GM12878 (cell line): ENCODE measurements around the gene TMEM109. TPM values are rescaled to one million over a fixed set of nuclear protein-coding genes. Genes with fewer than 3 reads are reported as not detected.

Source experiments
- ATAC-seq: fragments of 200-7000 bp; cut with Tn5 transposase; 3 replicates; pipeline ENCODE4 v1.9.1; 2020; ENCODE audit warnings: mild to moderate bottlenecking, moderate library complexity
- BruUV-seq: library from RNA; stranded (reverse); fragments of 400-500 nt; replicated peaks from 2 replicates; lab custom pipeline; 2021; lab: Mats Ljungman, UMichigan
- CTCF ChIA-PET: fragments of 300-600 bp; sonication (Branson Sonifier 250); formaldehyde crosslinking; extraction: SDS; loops from one replicate; lab custom pipeline; 2021; ENCODE audit warnings: inconsistent platforms; lab: Yijun Ruan, JAX
- POLR2A ChIA-PET: fragments of 350-600 bp; formaldehyde crosslinking; extraction: SDS; loops from one replicate; lab custom pipeline; 2021; ENCODE audit warnings: inconsistent platforms; lab: Charles Lee
- RAD21 ChIA-PET: fragments of 300-600 bp; sonication (Branson Sonifier 250); formaldehyde crosslinking; loops from one replicate; lab custom pipeline; 2023; ENCODE audit warnings: antibody characterized with exemption; ENCODE audit not compliant: unreplicated experiment; lab: Charles Lee
- SMC1A ChIA-PET: fragments of 300-600 bp; sonication (Branson Sonifier 250); formaldehyde crosslinking; loops from one replicate; lab custom pipeline; 2023; ENCODE audit not compliant: unreplicated experiment, uncharacterized antibody; lab: Charles Lee
- DNase-seq: peaks from one replicate; pipeline ENCODE4 v3.0.0-alpha.2; 2011; ENCODE audit warnings: low read depth, low spot score
- FAIRE-seq: peaks from 3 replicates; lab custom pipeline; 2011; peaks lifted over from hg19 to GRCh38; lab: Jason Lieb, UNC
- H2AFZ ChIP-seq: 2 replicates; pipeline ENCODE4 v1.6.0; 2011; ENCODE audit warnings: low read depth, low read length, control low read depth; ENCODE audit not compliant: control insufficient read depth
- H3K27ac ChIP-seq: 2 replicates; pipeline ENCODE4 v1.5.1; 2011; ENCODE audit warnings: control low read depth; ENCODE audit not compliant: control insufficient read depth, insufficient read depth
- H3K27me3 ChIP-seq, 2 experiments: replicated peaks in 1 of 2; 2 replicates each; pipeline versions ENCODE4 v1.6.0 to v1.6.1; 2011; ENCODE audit warnings: low read length in 1 of 2; ENCODE audit not compliant: control insufficient read depth in 2 of 2, insufficient read depth in 2 of 2
- H3K36me3 ChIP-seq, 2 experiments: 2 replicates each; pipeline ENCODE4 v1.5.1; 2011; ENCODE audit warnings: low read length in 1 of 2; ENCODE audit not compliant: control insufficient read depth in 2 of 2, insufficient read depth in 2 of 2
- H3K4me1 ChIP-seq: 2 replicates; pipeline ENCODE4 v1.6.1; 2011; ENCODE audit warnings: mild to moderate bottlenecking, low read length, moderate library complexity, mixed read lengths; ENCODE audit not compliant: control insufficient read depth, insufficient read depth
- H3K4me2 ChIP-seq: 2 replicates; pipeline ENCODE4 v1.6.0; 2011; ENCODE audit warnings: control low read depth; ENCODE audit not compliant: control insufficient read depth, insufficient read depth
- H3K4me3 ChIP-seq: fragments of 200-600 bp; sonication (generic); 2 replicates; pipeline ENCODE4 v1.5.1; 2016
- H3K79me2 ChIP-seq: 2 replicates; pipeline ENCODE4 v1.6.0; 2011; ENCODE audit warnings: low read length; ENCODE audit not compliant: control insufficient read depth, insufficient read depth
- H3K9ac ChIP-seq: 2 replicates; pipeline ENCODE4 v1.8.0; 2011; ENCODE audit warnings: low read length, control low read depth, mixed read lengths; ENCODE audit not compliant: control insufficient read depth, insufficient read depth
- H3K9me3 ChIP-seq: replicated peaks from 3 replicates; pipeline ENCODE4 v1.5.1; 2011; ENCODE audit warnings: mild to moderate bottlenecking, low read length; ENCODE audit not compliant: control insufficient read depth, insufficient read depth
- H4K20me1 ChIP-seq: 2 replicates; pipeline ENCODE4 v1.6.0; 2011; ENCODE audit not compliant: control insufficient read depth, insufficient read depth
- CREB1 ChIP-seq: IDR thresholded peaks from 2 replicates; pipeline ENCODE4 v1.6.1; 2012; ENCODE audit warnings: low read depth, mild to moderate bottlenecking, inconsistent platforms
- GATAD2B ChIP-seq: fragments of 450-650 bp; conservative IDR thresholded peaks from 2 replicates; pipeline ENCODE4 v1.6.1; 2017; ENCODE audit warnings: low read depth, mild to moderate bottlenecking, moderate library complexity
- IRF4 ChIP-seq: IDR thresholded peaks from 2 replicates; pipeline ENCODE4 v1.6.1; 2011; ENCODE audit warnings: low read depth, low read length
- NBN ChIP-seq: fragments of 450-650 bp; IDR thresholded peaks from 2 replicates; pipeline ENCODE4 v1.6.1; 2016
- PAX8 ChIP-seq: fragments of 450-650 bp; IDR thresholded peaks from 2 replicates; pipeline ENCODE4 v1.6.1; 2017; ENCODE audit warnings: mild to moderate bottlenecking, moderate library complexity
- RAD51 ChIP-seq: fragments of 450-650 bp; IDR thresholded peaks from 2 replicates; pipeline ENCODE4 v1.6.1; 2016; ENCODE audit warnings: moderate library complexity, mild to moderate bottlenecking, inconsistent platforms
- SIX5 ChIP-seq: IDR thresholded peaks from 2 replicates; pipeline ENCODE4 v1.6.1; 2011; ENCODE audit warnings: mild to moderate bottlenecking, low read depth, low read length, moderate library complexity; ENCODE audit not compliant: severe bottlenecking
- SMARCA5 ChIP-seq: fragments of 450-650 bp; IDR thresholded peaks from 2 replicates; pipeline ENCODE4 v1.6.1; 2017; ENCODE audit warnings: mild to moderate bottlenecking
- SPI1 ChIP-seq: IDR thresholded peaks from 2 replicates; pipeline ENCODE4 v1.6.1; 2011; ENCODE audit warnings: low read depth, mild to moderate bottlenecking, low read length, moderate library complexity, borderline replicate concordance; ENCODE audit not compliant: insufficient read depth
- SUZ12 ChIP-seq: fragments of 200-600 bp; sonication (generic); IDR thresholded peaks from one replicate; pipeline ENCODE4 v1.6.1; 2018; ENCODE audit warnings: antibody characterized with exemption, mild to moderate bottlenecking; ENCODE audit not compliant: unreplicated experiment
- TAF1 ChIP-seq: IDR thresholded peaks from 2 replicates; pipeline ENCODE4 v1.6.1; 2011; ENCODE audit warnings: mild to moderate bottlenecking, low read depth, low read length, borderline replicate concordance
- YY1 ChIP-seq: IDR thresholded peaks from 2 replicates; pipeline ENCODE4 v1.6.1; 2011; ENCODE audit warnings: low read depth, mild to moderate bottlenecking, low read length
- ZNF24 ChIP-seq: fragments of 450-650 bp; IDR thresholded peaks from 2 replicates; pipeline ENCODE4 v1.6.1; 2017; ENCODE audit warnings: antibody characterized with exemption, mild to moderate bottlenecking
- WGBS: methylation state at CpG from one replicate; pipeline ENCODE4 v1.1.6; 2016; ENCODE audit warnings: low lambda C conversion rate; ENCODE audit not compliant: insufficient replicate concordance, insufficient coverage; ENCODE audit errors: missing lambda C conversion rate; 5-methylcytosine and 5-hydroxymethylcytosine counted together
- in situ Hi-C: fragments of 300-500 bp; cut with MboI; formaldehyde crosslinking; loops from 9 replicates; pipeline ENCODE4 v1.14.3; 2018; ENCODE audit warnings: mixed read lengths
- intact Hi-C: fragments of 100-400 bp; cut with micrococcal nuclease; formaldehyde crosslinking; loops from one replicate; pipeline ENCODE4 v1.14.2; 2022; ENCODE audit not compliant: unreplicated experiment
- polyA plus RNA-seq, 11 experiments: library from polyadenylated mRNA; depleted of rRNA in 4 of 11; unstranded in 6 of 11; stranded (reverse) in 5 of 11; fragments of >200 nt; fragmentation: Nextera tagmentation in 4 of 11; fragmentation: Illumina TruSeq in 1 of 11; extraction: Ambion mirVana in 4 of 11; extraction: Trizol in 1 of 11; gene quantifications; 1 replicate in 1 of 11; 2 replicates in 10 of 11; pipeline versions ENCODE4 v1.2.1 to v1.2.3, GENCODE V29; 2011 to 2016; ENCODE audit warnings: inconsistent platforms in 2 of 11, missing spikeins in 2 of 11, low read depth in 1 of 11
- total RNA-seq, 4 experiments: library from RNA; depleted of rRNA in 3 of 4; stranded (reverse); fragments of >200 nt in 3 of 4; fragmentation: Illumina TruSeq in 1 of 4; extraction: Trizol in 1 of 4; gene quantifications; 2 replicates each; pipeline versions ENCODE4 v1.2.1 to v1.2.3, GENCODE V29; 2013 to 2021
- TF ChIP-seq, protein P1 (sequence below): fragments of 450-650 bp; formaldehyde crosslinking; IDR thresholded peaks from 2 replicates; pipeline ENCODE4 v1.4.0; 2022; ENCODE audit warnings: mild to moderate bottlenecking, moderate library complexity
- TF ChIP-seq, protein P2 (sequence below), 3 experiments: IDR thresholded peaks in 2 of 3; conservative IDR thresholded peaks in 1 of 3; 2 replicates each; pipeline ENCODE4 v1.5.1; 2011; ENCODE audit warnings: low read depth in 3 of 3, low read length in 3 of 3, mild to moderate bottlenecking in 3 of 3, control low read depth in 2 of 3, moderate library complexity in 2 of 3, inconsistent platforms in 1 of 3, mixed read lengths in 1 of 3; ENCODE audit not compliant: control insufficient read depth in 2 of 3, insufficient read depth in 1 of 3; ENCODE audit errors: extremely low read depth in 1 of 3

TMEM109 gene
- total and polyA plus RNA-seq, 10 of the 15 experiments (the other 5 are each of a cell fraction or from before 2014, with no cell fraction given): 21.9 to 199 (median 85.2) TPM

DNA sequence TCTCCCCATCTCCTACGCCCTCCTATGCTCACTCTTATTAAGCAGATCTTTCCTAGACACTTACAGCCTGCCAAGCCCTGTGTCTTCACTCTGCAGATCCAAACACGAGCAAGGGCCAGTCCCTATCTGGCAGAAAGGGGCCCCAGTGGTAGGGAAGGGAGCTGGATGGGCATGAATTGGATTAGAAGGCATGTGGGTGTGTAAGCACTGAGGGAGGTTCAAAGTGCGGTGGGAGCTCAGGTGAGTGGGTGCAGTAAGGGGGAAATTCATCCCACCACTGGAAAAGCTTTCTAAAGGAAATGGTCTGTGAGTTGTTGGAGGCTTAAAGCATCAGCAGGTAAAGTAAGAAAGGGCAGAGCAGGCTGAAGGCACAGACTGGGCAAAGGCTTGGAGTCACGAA is 15.8 kb downstream of the TMEM109 start:
- CTCF ChIA-PET: interaction anchor here (0.7 to 1.7 kb wide), 3 partner anchors 13 to 55 kb away, joined by 3 to 4 read pairs (median 3); no protein-coding TSS in a partner anchor
- no peak overlapping the region for H3K27ac ChIP-seq
- TF ChIP-seq SIX5 (no peak), RAD51 (no peak), SUZ12 (no peak), YY1 (no peak), IRF4 (no peak), TAF1 (no peak), CREB1 (no peak), GATAD2B (no peak), PAX8 (no peak), SPI1 (no peak), SMARCA5 (no peak), NBN (no peak), ZNF24 (no peak)
- TF ChIP-seq, protein P1, sequence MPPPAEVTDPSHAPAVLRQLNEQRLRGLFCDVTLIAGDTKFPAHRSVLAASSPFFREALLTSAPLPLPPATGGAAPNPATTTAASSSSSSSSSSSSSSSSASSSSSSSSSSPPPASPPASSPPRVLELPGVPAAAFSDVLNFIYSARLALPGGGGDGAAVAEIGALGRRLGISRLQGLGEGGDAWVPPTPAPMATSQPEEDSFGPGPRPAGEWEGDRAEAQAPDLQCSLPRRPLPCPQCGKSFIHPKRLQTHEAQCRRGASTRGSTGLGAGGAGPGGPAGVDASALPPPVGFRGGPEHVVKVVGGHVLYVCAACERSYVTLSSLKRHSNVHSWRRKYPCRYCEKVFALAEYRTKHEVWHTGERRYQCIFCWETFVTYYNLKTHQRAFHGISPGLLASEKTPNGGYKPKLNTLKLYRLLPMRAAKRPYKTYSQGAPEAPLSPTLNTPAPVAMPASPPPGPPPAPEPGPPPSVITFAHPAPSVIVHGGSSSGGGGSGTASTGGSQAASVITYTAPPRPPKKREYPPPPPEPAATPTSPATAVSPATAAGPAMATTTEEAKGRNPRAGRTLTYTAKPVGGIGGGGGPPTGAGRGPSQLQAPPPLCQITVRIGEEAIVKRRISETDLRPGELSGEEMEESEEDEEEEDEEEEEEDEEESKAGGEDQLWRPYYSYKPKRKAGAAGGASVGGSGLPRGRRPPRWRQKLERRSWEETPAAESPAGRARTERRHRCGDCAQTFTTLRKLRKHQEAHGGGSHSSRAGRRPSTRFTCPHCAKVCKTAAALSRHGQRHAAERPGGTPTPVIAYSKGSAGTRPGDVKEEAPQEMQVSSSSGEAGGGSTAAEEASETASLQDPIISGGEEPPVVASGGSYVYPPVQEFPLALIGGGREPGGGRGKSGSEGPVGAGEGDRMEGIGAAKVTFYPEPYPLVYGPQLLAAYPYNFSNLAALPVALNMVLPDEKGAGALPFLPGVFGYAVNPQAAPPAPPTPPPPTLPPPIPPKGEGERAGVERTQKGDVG (CRISPR knock-in tag): no peak
- TF ChIP-seq, protein P2, sequence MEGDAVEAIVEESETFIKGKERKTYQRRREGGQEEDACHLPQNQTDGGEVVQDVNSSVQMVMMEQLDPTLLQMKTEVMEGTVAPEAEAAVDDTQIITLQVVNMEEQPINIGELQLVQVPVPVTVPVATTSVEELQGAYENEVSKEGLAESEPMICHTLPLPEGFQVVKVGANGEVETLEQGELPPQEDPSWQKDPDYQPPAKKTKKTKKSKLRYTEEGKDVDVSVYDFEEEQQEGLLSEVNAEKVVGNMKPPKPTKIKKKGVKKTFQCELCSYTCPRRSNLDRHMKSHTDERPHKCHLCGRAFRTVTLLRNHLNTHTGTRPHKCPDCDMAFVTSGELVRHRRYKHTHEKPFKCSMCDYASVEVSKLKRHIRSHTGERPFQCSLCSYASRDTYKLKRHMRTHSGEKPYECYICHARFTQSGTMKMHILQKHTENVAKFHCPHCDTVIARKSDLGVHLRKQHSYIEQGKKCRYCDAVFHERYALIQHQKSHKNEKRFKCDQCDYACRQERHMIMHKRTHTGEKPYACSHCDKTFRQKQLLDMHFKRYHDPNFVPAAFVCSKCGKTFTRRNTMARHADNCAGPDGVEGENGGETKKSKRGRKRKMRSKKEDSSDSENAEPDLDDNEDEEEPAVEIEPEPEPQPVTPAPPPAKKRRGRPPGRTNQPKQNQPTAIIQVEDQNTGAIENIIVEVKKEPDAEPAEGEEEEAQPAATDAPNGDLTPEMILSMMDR (IDR thresholded peaks at IDR 0.05 in 2 of 3, conservative IDR thresholded peaks at IDR 0.05 in 1 of 3; ENCODE audit: control insufficient read depth in 2 of 3, extremely low read depth in 1 of 3, insufficient read depth in 1 of 3, low read depth in 3 of 3, low read length in 3 of 3): no peak
- TF ChIP-seq, all 136 proteins: peak for 0
- Histone ChIP-seq H3K9ac (no peak overlapping the region), H4K20me1 (no peaks in the 10 kb centered on the region), H3K4me3 (no peak overlapping the region), H3K36me3 (no peaks in the 10 kb centered on the region), H3K9me3 (no peaks in the 10 kb centered on the region), H3K4me1 (peaks cover 31% of the 10 kb centered on the region), H2AFZ (no peak overlapping the region), H3K79me2 (no peaks in the 10 kb centered on the region), H3K27me3 (no peaks in the 10 kb centered on the region), H3K4me2 (no peak overlapping the region)
- ChIA-PET RAD21 (interaction anchor here (2.3 kb wide), 1 partner anchor 10 kb away, joined by 5 read pairs; no protein-coding TSS in a partner anchor), POLR2A (no interaction called here), SMC1A (interaction anchor here (2.6 kb wide), 1 partner anchor 19 kb away, joined by 7 read pairs; no protein-coding TSS in a partner anchor)
- BruUV-seq: no TSS peak
- in situ Hi-C loops (no loop called here), intact Hi-C loops (no loop called here)
- WGBS: 51% methylated on average over 4 of the region's 4 CpGs
- FAIRE-seq (no peak), DNase-seq (no peak), ATAC-seq (no peak)
